Nephron (organoid): ENCODE data around the gene PAM.

Source experiments
- H3K27ac Mint-ChIP-seq, 3 experiments: 2 replicates each; pipeline ENCODE4 v1.8.0; 2020; ENCODE audit warnings: mixed read lengths in 3 of 3, mild to moderate bottlenecking in 2 of 3, moderate library complexity in 1 of 3
- H3K27me3 Mint-ChIP-seq: 2 replicates; pipeline ENCODE4 v1.8.0; 2021; ENCODE audit warnings: low read depth, mild to moderate bottlenecking, moderate library complexity, mixed read lengths
- H3K36me3 Mint-ChIP-seq: 2 replicates; pipeline ENCODE4 v1.8.0; 2020; ENCODE audit warnings: low read depth, mixed read lengths
- H3K4me1 Mint-ChIP-seq: 2 replicates; pipeline ENCODE4 v1.8.0; 2020; ENCODE audit warnings: mixed read lengths
- H3K4me3 Mint-ChIP-seq, 3 experiments: 2 replicates each; pipeline ENCODE4 v1.8.0; 2020; ENCODE audit warnings: mild to moderate bottlenecking in 3 of 3, mixed read lengths in 3 of 3, moderate library complexity in 2 of 3
- H3K9me3 Mint-ChIP-seq: 2 replicates; pipeline ENCODE4 v1.8.0; 2020; ENCODE audit warnings: mixed read lengths
- TF ChIP-seq, protein P1 (sequence below), 3 experiments: fragments of 200-600 bp; sonication (generic); IDR thresholded peaks; one replicate each; pipeline ENCODE4 v1.5.0; 2021; ENCODE audit warnings: antibody characterized with exemption in 3 of 3; ENCODE audit not compliant: unreplicated experiment in 3 of 3

The PAM gene

GRCh38 chr5:102762562-102763227, 7.6 kb downstream of the PAM start:
- Mint-ChIP-seq H3K4me3 (no peak overlapping the region), H3K9me3 (no peaks in the 10 kb centered on the region), H3K4me1 (peaks cover 8% of the 10 kb centered on the region), H3K27me3 (no peaks in the 10 kb centered on the region), H3K36me3 (no peaks in the 10 kb centered on the region), H3K27ac (no peak overlapping the region)
- TF ChIP-seq, protein P1, sequence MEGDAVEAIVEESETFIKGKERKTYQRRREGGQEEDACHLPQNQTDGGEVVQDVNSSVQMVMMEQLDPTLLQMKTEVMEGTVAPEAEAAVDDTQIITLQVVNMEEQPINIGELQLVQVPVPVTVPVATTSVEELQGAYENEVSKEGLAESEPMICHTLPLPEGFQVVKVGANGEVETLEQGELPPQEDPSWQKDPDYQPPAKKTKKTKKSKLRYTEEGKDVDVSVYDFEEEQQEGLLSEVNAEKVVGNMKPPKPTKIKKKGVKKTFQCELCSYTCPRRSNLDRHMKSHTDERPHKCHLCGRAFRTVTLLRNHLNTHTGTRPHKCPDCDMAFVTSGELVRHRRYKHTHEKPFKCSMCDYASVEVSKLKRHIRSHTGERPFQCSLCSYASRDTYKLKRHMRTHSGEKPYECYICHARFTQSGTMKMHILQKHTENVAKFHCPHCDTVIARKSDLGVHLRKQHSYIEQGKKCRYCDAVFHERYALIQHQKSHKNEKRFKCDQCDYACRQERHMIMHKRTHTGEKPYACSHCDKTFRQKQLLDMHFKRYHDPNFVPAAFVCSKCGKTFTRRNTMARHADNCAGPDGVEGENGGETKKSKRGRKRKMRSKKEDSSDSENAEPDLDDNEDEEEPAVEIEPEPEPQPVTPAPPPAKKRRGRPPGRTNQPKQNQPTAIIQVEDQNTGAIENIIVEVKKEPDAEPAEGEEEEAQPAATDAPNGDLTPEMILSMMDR (IDR thresholded peaks at IDR 0.05; ENCODE audit: unreplicated experiment in 3 of 3) = no peak

- Mint-ChIP-seq H3K4me3 (no peak overlapping the region), H3K27me3 (no peaks in the 10 kb centered on the region), H3K27ac (no peak overlapping the region), H3K9me3 (no peaks in the 10 kb centered on the region), H3K36me3 (no peaks in the 10 kb centered on the region), H3K4me1 (peaks cover 8% of the 10 kb centered on the region)
- TF ChIP-seq, protein P1 (IDR thresholded peaks at IDR 0.05; ENCODE audit: unreplicated experiment in 3 of 3) = no peak
Measured at GRCh38 chr5:102763734-102764133, 8.6 kb downstream of the PAM start.

DNA sequence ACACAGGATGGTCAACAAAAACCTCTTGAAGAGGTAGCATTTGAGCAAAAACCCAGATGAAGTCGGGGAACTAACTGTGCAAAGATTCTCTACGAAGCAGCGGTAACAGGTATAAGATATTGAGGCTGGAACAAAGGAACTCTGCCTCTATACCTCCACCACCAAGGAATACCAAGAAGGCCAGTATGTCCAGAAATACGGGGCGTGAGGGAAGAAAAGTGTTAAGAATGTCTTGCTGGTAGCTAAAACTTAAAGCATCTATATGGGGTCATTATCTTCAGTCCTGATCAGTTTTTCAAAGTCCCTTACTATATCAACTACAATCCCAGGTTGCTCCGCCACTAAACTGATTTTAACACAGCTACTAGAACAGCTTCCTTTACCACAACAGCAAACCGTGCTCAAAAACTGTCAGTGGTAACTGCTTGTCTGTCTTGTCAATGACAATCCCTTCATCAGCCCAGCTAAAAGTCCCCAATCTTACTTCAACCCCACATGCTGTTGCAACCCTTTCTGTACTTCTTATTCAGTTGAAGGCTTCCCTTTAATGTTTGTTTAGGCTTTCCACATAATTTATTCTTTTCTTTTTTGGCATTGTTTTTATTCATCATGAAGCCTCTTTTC, 9.4 kb downstream of the PAM start:
- no peaks in the 10 kb centered on the region for H3K36me3 Mint-ChIP-seq
- H3K4me1 Mint-ChIP-seq = peaks cover 8% of the 10 kb centered on the region
- no peaks in the 10 kb centered on the region for H3K27me3 Mint-ChIP-seq
- TF ChIP-seq, protein P1 (IDR thresholded peaks at IDR 0.05; ENCODE audit: unreplicated experiment in 3 of 3) = no peak
- H3K9me3 Mint-ChIP-seq = no peaks in the 10 kb centered on the region
- no peak overlapping the region for H3K27ac Mint-ChIP-seq
- H3K4me3 Mint-ChIP-seq = no peak overlapping the region

DNA sequence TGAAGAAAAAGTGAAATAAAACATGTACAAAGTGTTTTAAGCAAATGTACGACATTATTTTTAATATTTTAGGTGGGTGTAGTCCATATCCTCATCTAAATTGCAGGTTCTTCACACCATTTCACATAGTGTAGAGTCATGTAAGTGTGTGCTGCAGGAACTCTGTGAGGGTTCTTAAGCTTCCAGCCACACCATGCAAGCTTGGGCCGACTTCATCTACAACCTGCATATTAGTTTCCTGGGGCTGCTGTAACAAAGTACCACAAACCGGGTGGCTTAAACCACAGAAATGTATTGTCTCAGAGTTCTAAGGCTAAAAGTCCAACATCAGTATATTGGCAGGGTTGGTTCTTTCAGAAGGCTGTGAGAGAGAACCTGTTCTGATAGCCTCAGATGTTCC, 10.2 kb downstream of the PAM start:
- Mint-ChIP-seq H3K4me1 (peaks cover 8% of the 10 kb centered on the region), H3K9me3 (no peaks in the 10 kb centered on the region), H3K36me3 (no peaks in the 10 kb centered on the region), H3K27me3 (no peaks in the 10 kb centered on the region), H3K27ac (no peak overlapping the region), H3K4me3 (no peak overlapping the region)
- TF ChIP-seq, protein P1 (IDR thresholded peaks at IDR 0.05; ENCODE audit: unreplicated experiment in 3 of 3) = no peak

DNA sequence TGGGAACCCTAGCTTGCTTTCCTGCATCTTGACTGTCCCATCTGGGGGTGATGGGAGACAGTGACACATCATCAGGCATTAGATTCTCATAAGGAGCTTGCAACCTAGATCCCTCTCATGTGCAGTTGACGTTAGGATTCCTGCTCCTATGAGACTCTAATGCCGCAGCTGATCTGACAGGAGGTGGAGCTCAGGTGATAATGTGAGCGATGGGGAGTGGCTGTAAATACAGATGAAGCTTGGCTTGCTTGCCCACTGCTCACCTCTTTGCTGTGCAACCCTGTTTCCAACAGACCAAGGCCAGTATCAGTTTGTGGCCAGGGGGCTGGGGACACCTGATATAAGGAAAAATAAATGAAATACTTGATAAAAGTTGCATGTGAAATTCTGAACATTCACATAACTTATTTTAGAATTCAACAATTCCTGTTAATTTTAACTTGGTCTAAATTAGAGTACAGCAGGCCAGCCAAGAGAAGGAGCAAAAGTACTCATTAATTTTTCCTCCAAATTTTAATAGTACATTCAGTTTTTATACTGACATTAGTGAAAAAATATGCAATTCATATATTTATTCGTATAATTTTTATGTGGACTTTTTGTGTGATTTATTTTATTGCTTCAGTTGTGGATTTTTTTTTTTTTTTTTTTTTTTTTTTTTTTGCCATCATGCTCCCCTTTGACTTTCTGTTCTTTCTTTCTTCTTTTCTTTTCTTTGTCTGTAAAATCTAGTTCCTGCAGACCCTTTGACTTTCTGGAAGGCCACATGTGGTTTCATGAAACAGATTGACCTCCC, 11.4 kb downstream of the PAM start:
- Mint-ChIP-seq H3K27ac (no peak overlapping the region), H3K27me3 (no peaks in the 10 kb centered on the region), H3K9me3 (no peaks in the 10 kb centered on the region), H3K4me3 (no peak overlapping the region), H3K36me3 (no peaks in the 10 kb centered on the region), H3K4me1 (peaks cover 4% of the 10 kb centered on the region)
- TF ChIP-seq, protein P1 (IDR thresholded peaks at IDR 0.05; ENCODE audit: unreplicated experiment in 3 of 3) = no peak
